Mucosa of descending colon (tissue), 3 donors: ENCODE measurements around the gene PPP1R9B. TPM values are rescaled to one million over a fixed set of nuclear protein-coding genes. Genes with fewer than 3 reads are reported as not detected.

Source experiments
- ATAC-seq: fragments of 200-7000 bp; cut with Tn5 transposase; one replicate; pipeline ENCODE4 v1.9.1; 2020; ENCODE audit warnings: mild to moderate bottlenecking, moderate library complexity
- DNase-seq, 3 donors: peaks; one replicate each; pipeline ENCODE4 v3.0.0-alpha.2; 2020
- H3K36me3 ChIP-seq: fragments of 200-600 bp; one replicate; pipeline ENCODE4 v1.8.0; 2021; ENCODE audit warnings: low read depth, mild to moderate bottlenecking
- H3K4me1 ChIP-seq: fragments of 200-600 bp; one replicate; pipeline ENCODE4 v1.8.0; 2021; ENCODE audit warnings: low read depth, mild to moderate bottlenecking
- H3K4me3 ChIP-seq: fragments of 200-600 bp; one replicate; pipeline ENCODE4 v1.8.0; 2021; ENCODE audit warnings: mild to moderate bottlenecking
- H3K9me3 ChIP-seq: fragments of 200-600 bp; one replicate; pipeline ENCODE4 v1.8.0; 2021; ENCODE audit warnings: mild to moderate bottlenecking
- CTCF ChIP-seq: fragments of 200-600 bp; IDR thresholded peaks from one replicate; pipeline ENCODE4 v1.8.0; 2022; ENCODE audit warnings: antibody characterized with exemption, mild to moderate bottlenecking
- intact Hi-C, 2 donors: fragments of 100-400 bp; cut with DNase I in 1 of 2; cut with micrococcal nuclease in 1 of 2; formaldehyde crosslinking; loops; one replicate each; pipeline versions ENCODE4 v1.11.0 to v1.11.1; 2022; cut with DNase I, micrococcal nuclease
- total RNA-seq, 3 donors: library from RNA; stranded (reverse); fragmentation: NEBNext Ultra II Directional in 2 of 3; extraction: Animal tissue kit (Norgen Biotek cat#: 25700) in 2 of 3; gene quantifications; one replicate each; pipeline versions ENCODE4 v1.2.1 to v1.2.4, GENCODE V29; 2021 to 2023
- donor health status: DM: no; HTN: no; CAD: no; lungs with moderate emphysema.
- donor health status: DM: no; HTN: no; CAD: no.
- donor health status: DM: no; HTN: yes; CAD: no.

The PPP1R9B gene
- total RNA-seq, 3 donors from 2014 or later = 27.3 to 47.5 (median 33.1) TPM

- peak in 1 of 3 donors; percentile 50 for DNase-seq
- no peak overlapping the region for H3K4me3 ChIP-seq
- H3K4me1 ChIP-seq = peaks cover 6% of the 10 kb centered on the region
- no peaks in the 10 kb centered on the region for H3K9me3 ChIP-seq
- no peak for TF ChIP-seq CTCF
- intact Hi-C loops = loop anchor here in 1 of 2 donors (10.0 kb wide), 1 partner anchor 55 kb away; the partner anchor contains the start of gene SGCA
- H3K36me3 ChIP-seq = no peaks in the 10 kb centered on the region
- no peak for ATAC-seq
These were observed 40.7 kb downstream of the PPP1R9B start for GRCh38 chr17:50109785-50110184.

- ATAC-seq = no peak
- TF ChIP-seq CTCF = no peak
- intact Hi-C loops = no loop called here
- Histone ChIP-seq H3K4me1 (peaks cover 6% of the 10 kb centered on the region), H3K4me3 (no peak overlapping the region), H3K36me3 (no peaks in the 10 kb centered on the region), H3K9me3 (no peaks in the 10 kb centered on the region)
- DNase-seq = no peak
These were observed 41.3 kb downstream of the PPP1R9B start for GRCh38 chr17:50109207-50109606.

- DNase-seq = no peak
- Histone ChIP-seq H3K9me3 (no peaks in the 10 kb centered on the region), H3K4me1 (peaks cover 6% of the 10 kb centered on the region), H3K36me3 (no peaks in the 10 kb centered on the region), H3K4me3 (no peak overlapping the region)
- intact Hi-C loops = no loop called here
- TF ChIP-seq CTCF = no peak
- ATAC-seq = no peak
These were observed 41.9 kb downstream of the PPP1R9B start for GRCh38 chr17:50108556-50108955.

- no peak for ATAC-seq
- Histone ChIP-seq H3K36me3 (no peaks in the 10 kb centered on the region), H3K4me3 (no peak overlapping the region), H3K4me1 (peaks cover 9% of the 10 kb centered on the region), H3K9me3 (no peaks in the 10 kb centered on the region)
- intact Hi-C loops = no loop called here
- DNase-seq = no peak
- no peak for TF ChIP-seq CTCF
These were observed 42.6 kb downstream of the PPP1R9B start for GRCh38 chr17:50107790-50108414.

- intact Hi-C loops = no loop called here
- Histone ChIP-seq H3K36me3 (no peaks in the 10 kb centered on the region), H3K4me1 (peaks cover 11% of the 10 kb centered on the region), H3K4me3 (no peak overlapping the region), H3K9me3 (no peaks in the 10 kb centered on the region)
- no peak for ATAC-seq
- TF ChIP-seq CTCF = no peak
- DNase-seq = no peak
These were observed 43.9 kb downstream of the PPP1R9B start for GRCh38 chr17:50106393-50107131.
